HS-27A (cell line): Measurements from ENCODE around the gene GPR137C.

Experiments
- DNase-seq: peaks from one replicate; pipeline ENCODE4 v3.0.0-alpha.2; 2012; ENCODE audit warnings: low read depth, missing footprints

Gene GPR137C

DNA sequence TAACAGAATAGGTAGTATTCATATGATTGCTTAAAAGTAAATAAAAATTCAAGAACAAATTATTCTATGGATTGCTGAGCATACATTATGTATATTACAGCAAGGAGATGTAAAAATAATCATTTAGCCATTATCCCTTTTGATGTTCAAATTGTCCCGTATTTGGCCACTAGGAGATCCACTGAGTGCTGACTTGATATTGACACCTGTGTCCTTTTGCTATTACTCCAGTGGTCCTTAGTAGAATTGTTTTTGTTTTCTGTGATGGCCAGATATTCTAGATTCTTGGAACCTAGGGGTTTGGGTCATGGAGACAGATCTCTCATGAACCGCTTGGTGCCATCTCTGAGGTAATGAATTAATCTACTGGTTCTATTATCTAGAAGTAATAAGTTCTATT is 126.0 kb downstream of the GPR137C start:
- DNase-seq: no peak

DNA sequence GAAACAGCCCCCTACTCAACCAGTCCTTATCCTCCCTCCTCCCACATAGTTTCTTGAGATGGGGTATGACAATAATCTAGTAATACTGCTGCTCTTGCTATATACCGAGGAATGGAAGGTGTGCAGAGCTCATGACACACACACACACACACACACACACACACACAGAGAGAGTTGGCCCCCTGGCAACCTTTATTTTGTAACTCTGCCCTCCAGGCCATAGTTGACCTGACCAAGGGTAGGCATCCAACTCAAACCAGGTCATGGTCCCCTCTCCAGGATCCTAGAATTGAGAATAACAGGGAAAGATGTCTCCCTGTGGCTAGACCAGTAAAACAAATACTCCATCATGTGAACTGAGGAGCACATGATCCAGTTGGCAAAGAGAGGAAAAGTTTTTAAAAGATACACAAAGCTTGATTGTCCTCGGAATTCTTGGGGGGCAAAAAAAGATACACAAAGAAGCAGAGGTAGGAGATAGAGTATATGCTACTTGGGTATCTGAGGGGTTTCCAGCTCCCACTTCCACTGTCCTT is 131.4 kb downstream of the GPR137C start:
- no peak for DNase-seq

DNA sequence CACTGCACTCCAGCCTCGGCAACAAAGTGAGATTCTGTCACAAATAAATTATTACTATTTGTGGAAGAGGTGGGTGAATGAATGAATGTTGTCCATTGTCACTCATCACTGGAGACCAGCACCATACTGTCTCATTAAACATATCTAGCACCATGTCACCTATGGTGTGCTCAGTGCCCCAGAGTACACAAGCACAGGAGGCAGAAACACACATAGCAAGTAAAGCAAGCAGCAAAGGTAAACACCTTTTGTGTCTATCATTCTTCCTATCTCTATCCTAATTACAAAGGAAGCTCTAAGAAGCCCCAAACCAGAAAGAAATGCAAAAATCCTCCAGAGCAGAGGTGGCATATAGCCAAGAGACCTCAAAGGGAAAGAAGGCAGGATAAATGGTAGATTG is 133.5 kb downstream of the GPR137C start:
- no peak for DNase-seq
